Fibroblast of the aortic adventitia (primary cell): ENCODE measurements around the gene STK16. TPM values are rescaled to one million over a fixed set of nuclear protein-coding genes. Genes with fewer than 3 reads are reported as not detected.

Source experiments
- DNase-seq: peaks from one replicate; pipeline ENCODE4 v3.0.0-alpha.2; 2010; ENCODE audit warnings: low read depth
- H3K4me3 ChIP-seq: 2 replicates; pipeline ENCODE4 v1.5.1; 2011; ENCODE audit warnings: low read depth, mild to moderate bottlenecking, control low read depth, low read length, moderate library complexity
- CTCF ChIP-seq: IDR thresholded peaks from 2 replicates; pipeline ENCODE4 v1.5.1; 2011; ENCODE audit warnings: mild to moderate bottlenecking, low read length, control low read depth, inconsistent platforms; ENCODE audit not compliant: insufficient read depth
- total RNA-seq: library from RNA; depleted of rRNA; stranded (reverse); fragments of >200 nt; gene quantifications from 2 replicates; pipeline ENCODE4 v1.2.3, GENCODE V29; 2012; ENCODE audit warnings: low replicate concordance

Gene STK16
- total RNA-seq, 1 donor = 40.2 TPM

DNA sequence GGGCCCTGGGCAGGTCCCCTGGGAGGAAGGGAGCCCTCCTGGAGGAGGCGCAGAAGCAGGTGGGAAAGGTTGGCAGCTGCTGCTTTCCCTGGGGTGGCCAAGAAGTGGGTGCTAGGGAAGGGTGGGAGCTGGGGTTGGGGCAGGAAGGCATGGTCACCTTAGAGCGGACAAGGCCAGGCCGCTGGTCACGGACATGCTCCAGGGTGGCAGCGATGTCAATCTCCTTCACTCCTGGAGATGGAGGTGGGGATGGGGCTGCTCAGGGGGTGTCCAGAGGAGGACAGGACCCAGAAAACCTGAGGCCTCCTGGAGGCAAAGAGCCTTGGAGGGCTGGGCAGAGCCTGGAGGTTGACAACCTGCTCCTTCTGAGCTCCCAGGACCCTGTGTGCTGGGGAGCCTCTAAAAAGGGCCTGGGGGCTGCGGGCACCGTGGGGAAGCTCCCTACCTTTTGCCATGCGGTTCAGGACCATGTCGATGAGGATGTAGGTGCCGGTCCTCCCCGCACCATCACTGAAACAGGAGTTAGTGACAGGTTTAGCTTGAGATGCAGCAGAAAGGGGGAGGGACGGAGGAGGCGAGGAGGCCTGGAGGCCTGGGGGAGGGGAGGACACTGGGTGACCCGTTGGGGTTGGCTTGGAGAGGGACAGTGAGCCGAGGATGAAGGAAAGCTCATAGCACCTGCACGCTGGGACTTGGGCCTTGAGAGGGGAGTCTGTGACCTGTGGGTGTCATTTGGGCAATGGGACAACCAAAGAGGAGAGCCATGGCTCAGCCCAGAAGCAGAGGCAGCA, 45.3 kb downstream of the STK16 start:
- DNase-seq = no peak
- TF ChIP-seq CTCF = no peak
- H3K4me3 ChIP-seq = no peak overlapping the region

DNA sequence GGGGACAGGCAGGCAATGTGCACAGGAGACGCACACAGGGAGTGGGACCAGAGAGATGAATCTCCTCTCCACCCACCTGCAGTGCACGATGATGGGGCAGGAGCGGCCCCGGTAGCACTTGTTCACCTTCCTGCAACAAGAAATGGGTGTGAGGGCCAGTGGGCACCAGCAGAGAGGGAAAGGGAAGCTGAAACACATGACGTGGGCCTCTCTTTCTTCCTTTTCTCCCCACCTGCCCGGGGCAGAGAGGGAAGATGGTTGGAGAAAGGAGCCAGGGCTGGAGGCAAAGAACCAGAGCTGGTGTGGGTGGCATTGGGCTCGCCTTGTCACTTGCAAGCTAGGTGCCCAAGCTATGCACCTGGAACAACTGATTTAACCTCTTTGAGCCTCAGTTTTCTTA, 46.1 kb downstream of the STK16 start:
- no peak overlapping the region for H3K4me3 ChIP-seq
- no peak for TF ChIP-seq CTCF
- DNase-seq = no peak

GRCh38 chr2:219291910-219292490, 46.7 kb downstream of the STK16 start:
- DNase-seq = no peak
- no peak for TF ChIP-seq CTCF
- no peak overlapping the region for H3K4me3 ChIP-seq

DNA sequence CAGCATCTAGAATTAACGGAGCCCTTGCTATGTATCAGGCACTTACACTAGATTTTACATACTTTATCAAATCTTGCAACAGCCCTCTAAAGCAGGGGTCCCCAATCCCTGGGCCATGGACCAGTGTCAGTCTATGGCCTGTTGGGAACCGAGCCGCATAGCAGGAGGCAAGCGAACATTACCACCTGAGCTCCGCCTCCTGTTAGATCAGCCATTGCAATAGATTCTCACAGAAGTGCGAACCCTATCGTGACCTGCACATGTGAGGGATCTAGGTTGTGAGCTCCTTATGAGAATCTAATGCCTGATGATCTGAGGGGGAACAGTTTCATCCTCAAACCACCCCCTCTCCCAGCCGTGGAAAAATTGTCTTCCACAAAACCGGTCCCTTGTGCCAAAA, 47.3 kb downstream of the STK16 start:
- DNase-seq = no peak
- no peak overlapping the region for H3K4me3 ChIP-seq
- TF ChIP-seq CTCF = no peak

DNA sequence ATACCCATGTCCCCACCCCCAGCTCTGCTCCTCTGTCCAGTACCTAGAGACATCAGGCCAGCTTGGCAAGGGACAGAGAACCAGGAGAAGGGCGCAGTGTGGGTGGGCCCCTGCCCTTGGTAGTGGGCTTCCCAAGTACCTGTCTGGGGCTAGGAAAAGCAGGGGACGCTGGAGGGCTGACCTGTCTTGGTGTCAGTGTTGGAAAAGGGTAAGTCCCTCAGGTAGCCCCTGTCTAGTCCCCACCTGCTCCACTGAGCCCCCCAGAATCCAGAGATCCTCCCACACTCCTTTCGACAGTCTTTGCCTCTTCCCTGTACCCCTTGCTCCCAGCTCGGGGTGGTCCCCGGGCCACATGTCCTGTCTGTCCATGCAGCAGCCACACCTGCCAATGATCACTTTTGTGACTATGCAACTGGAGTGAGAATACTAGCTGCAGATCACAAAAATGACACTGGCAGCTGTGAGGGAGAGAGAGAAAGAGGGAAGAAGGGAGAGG, 48.5 kb downstream of the STK16 start:
- no peak for TF ChIP-seq CTCF
- no peak for DNase-seq
- no peak overlapping the region for H3K4me3 ChIP-seq

- peak; percentile 91 for TF ChIP-seq CTCF
- peak overlapping the region; percentile 60 for H3K4me3 ChIP-seq
- DNase-seq = peak; percentile 74
These were observed 49.4 kb downstream of the STK16 start for GRCh38 chr2:219294356-219295351.
